AG09309 (cell line): ENCODE results near the gene PCYT1A.
"Not testable (repeated sequence)": the region's sequence is repeated elsewhere in the genome, so short reads cannot be mapped to it uniquely, and the experiment has no call there.

ENCODE experiments used
- DNase-seq: peaks from one replicate; pipeline ENCODE4 v3.0.0-alpha.2; 2010; ENCODE audit warnings: low read depth
- H3K4me3 ChIP-seq: 2 replicates; pipeline ENCODE4 v1.5.1; 2011; ENCODE audit warnings: mild to moderate bottlenecking, low read depth, low read length, moderate library complexity; ENCODE audit not compliant: control insufficient read depth
- CTCF ChIP-seq: IDR thresholded peaks from 2 replicates; pipeline ENCODE4 v1.5.1; 2011; ENCODE audit warnings: mild to moderate bottlenecking, low read depth, low read length, inconsistent platforms; ENCODE audit not compliant: insufficient read depth, control insufficient read depth; ENCODE audit errors: missing control alignments

PCYT1A gene

GRCh38 chr3:196186651-196187573, 100.6 kb downstream of the PCYT1A start:
- H3K4me3 ChIP-seq: no peak overlapping the region
- no peak for DNase-seq
- no peak for TF ChIP-seq CTCF

GRCh38 chr3:196184881-196185280, 102.6 kb downstream of the PCYT1A start:
- DNase-seq: no peak

GRCh38 chr3:196184169-196184432, 103.4 kb downstream of the PCYT1A start:
- not testable (repeated sequence) for DNase-seq, H3K4me3 ChIP-seq

More at GRCh38 chr3:196184881-196185280, 102.6 kb downstream of the PCYT1A start:
- no peak overlapping the region for H3K4me3 ChIP-seq
- TF ChIP-seq CTCF: no peak

- no peak for DNase-seq
Measured at GRCh38 chr3:196181127-196181546, 106.4 kb downstream of the PCYT1A start.

GRCh38 chr3:196180346-196180745, 107.2 kb downstream of the PCYT1A start:
- DNase-seq: no peak
- H3K4me3 ChIP-seq: no peak overlapping the region
- TF ChIP-seq CTCF: no peak

More at GRCh38 chr3:196181127-196181546, 106.4 kb downstream of the PCYT1A start:
- H3K4me3 ChIP-seq: no peak overlapping the region
- TF ChIP-seq CTCF: no peak
